ENCODE data around the gene MAMDC2.
"Not testable (repeated sequence)": the region's sequence is repeated elsewhere in the genome, so short reads cannot be mapped to it uniquely, and the experiment has no call there.

MAMDC2 gene

GRCh38 chr9:70143394-70144130, 99.9 kb downstream of the MAMDC2 start:
- no peak for DNase-seq

DNA sequence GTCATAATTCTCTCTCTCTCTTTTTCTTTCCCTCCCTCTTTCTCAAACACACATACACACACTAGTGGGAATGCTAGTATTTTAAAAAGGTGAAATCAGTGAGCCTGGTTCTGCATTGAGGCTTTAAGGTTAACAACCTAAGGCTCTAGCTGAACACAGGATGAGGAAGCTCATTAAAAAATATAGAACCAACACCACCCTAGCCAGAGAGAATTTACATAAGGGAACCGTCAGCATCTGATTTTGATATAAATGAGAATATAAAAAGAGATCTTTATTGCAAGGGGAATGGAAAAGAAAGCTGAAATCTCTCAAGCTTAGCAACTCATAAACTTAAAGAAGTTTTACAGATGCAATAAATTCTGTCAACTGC, 100.5 kb downstream of the MAMDC2 start:
- DNase-seq = no peak

DNA sequence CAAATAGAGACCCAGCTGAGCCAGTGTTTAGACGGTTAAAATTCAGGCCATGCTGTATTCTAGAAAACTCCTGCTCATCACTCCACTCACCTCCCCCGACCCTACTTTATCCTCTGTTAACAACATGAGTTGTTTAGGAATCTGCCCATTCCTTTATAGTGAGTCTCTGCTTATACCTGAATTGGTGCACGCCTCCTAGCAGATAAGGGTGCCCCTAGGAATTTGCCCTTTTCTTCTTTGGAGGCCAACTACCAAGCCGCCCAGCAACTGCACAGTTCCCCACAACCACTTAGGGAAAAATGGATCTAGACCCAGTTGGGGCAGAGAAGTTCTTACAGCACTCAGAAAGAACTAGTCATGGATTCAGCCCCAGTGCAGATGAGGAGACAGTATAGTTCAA, 102.3 kb downstream of the MAMDC2 start:
- DNase-seq = no peak

DNA sequence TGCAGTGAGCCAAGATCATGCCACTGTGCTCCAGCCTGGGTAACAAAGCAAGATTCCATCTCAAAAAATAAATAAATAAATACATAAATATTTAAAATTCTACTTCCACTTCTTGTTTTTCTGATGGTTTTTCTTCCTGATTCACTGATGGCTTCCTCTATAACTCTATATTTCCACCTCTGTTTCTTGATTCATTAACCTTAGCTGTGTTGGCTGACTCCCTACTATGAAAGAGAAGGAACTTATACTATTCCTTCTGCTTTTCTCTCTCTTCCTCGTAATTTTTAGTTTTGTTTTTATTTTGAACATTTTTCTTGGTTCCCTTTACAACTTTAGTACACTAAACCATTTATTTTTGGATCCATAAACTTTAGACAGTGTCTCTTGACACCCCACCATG, 103.5 kb downstream of the MAMDC2 start:
- no peak for DNase-seq

DNA sequence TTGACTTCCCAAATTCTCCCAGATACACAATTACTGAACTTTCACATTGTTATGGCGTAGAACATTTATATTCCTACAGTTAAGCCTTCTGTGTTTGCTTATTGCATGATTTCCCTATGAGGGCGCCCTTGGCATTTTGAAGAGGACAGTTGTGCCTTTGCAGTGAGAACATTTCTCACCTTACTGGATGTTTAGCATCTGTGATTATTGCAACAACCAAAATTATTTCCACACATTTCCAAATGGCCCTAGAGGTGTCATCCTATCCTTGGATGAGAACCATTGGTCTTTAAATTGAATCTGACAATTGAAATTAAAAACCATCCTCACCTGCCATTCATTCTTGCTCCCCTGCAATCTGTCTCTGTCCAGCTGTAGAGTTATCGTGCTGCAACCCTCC, 104.0 kb downstream of the MAMDC2 start:
- DNase-seq = no peak

DNA sequence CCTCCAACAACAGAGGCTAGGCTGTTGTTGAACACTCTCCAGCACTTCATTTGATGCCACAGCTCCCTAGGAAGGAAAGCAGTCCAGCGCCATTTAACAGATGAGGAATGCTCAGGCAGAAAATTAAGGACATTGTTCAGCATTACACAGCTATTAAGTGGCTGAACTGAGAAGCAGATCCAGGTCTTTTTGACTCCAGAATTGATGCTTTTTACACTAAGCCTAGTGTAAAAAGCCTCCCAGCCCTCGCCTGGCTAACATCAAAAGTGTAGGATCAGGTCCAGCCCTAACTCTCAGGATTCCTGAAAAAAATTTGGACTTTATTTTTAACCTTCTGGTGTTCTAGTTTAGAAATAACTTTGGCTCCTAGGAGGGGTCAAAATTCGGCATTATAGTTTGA, 108.7 kb downstream of the MAMDC2 start:
- DNase-seq = no peak

- no peak for DNase-seq
Measured at GRCh38 chr9:70156729-70157128, 113.1 kb downstream of the MAMDC2 start.

- no peak for DNase-seq
Measured at GRCh38 chr9:70159630-70160029, 116.0 kb downstream of the MAMDC2 start.

- no peak for DNase-seq
Measured at GRCh38 chr9:70160686-70161600, 117.3 kb downstream of the MAMDC2 start.

GRCh38 chr9:70165006-70165602, 121.5 kb downstream of the MAMDC2 start:
- DNase-seq = no peak

GRCh38 chr9:70168521-70168920, 124.9 kb downstream of the MAMDC2 start:
- no peak for DNase-seq

DNA sequence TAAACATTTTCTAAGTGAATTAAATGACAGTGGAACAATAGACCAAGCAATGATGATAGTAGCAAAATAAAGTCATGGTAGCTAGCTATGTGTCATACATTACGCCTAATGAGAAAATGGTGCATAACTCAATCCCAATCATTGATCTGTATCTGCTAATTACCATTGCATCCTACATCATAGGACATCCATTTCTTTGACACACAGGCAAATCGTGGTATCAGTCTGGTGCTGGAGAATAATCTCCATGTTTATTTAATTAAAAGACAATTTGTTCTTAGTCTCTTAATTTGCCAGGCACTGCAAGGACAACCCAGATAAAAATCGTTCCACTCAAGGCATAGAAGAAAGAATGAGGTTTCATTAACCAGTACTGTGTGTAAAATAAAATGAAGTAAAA, 125.6 kb downstream of the MAMDC2 start:
- no peak for DNase-seq

DNA sequence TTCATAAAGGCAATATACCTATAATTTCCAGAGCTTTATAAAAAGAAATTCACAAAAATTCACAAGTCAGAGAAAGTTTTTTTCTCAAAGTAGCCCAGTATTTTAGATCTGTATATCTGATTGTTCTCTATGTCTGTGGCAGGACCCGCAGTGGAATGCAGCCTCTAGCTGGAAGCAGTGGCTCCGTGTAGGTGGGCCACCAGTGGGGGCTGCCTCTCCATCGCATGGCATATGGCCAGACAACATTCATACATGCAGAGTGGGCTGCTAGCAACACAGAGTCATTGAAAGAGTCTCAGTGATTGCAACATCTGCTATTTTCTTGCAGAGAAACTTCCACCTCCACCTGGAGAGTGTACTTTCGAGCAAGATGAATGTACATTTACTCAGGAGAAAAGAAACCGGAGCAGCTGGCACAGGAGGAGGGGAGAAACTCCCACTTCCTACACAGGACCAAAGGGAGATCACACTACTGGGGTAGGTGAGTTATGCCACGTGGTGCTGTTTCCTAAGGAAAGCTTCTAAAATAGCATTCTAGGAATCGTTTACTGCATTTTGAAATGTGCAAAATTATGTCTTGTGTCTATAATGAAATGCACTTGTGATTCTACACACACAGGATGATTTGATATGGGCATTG, 126.6 kb downstream of the MAMDC2 start:
- no peak for DNase-seq

GRCh38 chr9:70172532-70172931, 128.9 kb downstream of the MAMDC2 start:
- no peak for DNase-seq

DNA sequence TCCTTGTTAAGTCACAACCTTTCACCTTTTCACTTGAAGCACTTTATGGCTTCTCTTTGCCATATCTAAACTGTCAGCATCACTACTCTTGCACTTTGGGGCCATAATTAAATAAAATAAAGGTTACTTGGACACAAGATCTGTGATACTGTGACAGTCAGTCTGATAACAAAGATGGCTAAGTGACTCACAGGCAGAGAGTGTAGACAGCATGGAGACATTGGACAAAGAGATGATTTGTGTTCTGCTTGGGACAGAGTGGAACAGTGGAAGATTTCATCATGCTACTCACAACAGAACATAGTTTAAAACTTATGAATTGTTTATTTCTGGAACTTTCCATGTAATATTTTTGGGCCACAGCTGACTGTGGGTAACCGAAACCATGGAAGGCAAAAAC, 133.5 kb downstream of the MAMDC2 start:
- DNase-seq = no peak

DNA sequence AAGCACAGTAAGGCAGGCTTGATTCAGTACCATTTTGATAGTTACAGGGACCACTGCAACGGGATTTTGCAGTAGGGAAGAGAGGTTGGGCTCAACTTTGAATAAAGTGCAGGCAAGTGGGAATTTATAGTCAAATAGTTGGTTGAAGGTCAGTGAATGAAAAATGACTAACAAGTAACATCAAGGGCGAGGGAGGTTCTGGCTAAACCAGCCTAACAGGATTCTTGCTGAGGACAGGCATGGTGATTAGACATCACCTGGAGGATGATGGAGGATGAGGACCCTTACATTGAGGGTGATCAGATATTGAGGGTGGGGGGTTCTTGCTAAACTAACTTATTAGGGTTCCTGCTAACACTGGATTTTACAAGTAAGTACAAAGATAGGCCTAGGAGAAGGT, 149.1 kb downstream of the MAMDC2 start:
- no peak for DNase-seq

GRCh38 chr9:70195456-70195855, 151.8 kb downstream of the MAMDC2 start:
- DNase-seq = no peak

GRCh38 chr9:70197216-70198044, 153.8 kb downstream of the MAMDC2 start:
- no peak for DNase-seq

DNA sequence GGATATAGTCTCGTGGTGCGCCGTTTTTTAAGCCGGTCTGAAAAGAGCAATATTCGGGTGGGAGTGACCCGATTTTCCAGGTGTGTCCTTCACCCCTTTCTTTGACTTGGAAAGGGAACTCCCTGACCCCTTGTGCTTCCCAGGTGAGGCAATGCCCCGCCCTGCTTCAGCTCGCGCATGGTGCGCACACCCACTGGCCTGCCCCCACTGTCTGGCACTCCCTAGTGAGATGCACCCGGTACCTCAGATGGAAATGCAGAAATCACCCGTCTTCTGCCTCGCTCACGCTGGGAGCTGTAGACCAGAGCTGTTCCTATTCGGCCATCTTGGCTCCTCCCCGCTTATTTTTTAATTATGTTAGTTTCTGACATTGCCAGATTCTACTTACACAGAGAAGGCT, 161.1 kb downstream of the MAMDC2 start:
- DNase-seq = not testable (repeated sequence)

GRCh38 chr9:70205366-70206020, 161.8 kb downstream of the MAMDC2 start:
- DNase-seq = no peak

DNA sequence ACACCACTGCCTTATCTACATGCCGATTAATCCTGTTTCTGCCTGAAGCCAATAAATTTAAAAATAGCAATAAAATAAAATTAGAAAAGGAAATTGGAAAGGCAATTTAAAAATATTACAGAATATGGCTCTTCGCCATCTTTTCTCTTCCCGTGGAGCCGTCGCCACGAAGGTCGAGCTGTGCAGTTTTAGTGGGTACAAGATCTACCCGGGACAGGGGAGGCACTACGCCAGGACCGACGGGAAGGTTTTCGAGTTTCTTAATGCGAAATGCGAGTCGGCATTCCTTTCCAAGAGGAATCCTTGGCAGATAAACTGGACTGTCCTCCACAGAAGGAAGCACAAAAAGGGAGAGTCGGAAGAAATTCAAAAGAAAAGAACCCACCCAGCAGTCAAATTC, 173.4 kb downstream of the MAMDC2 start:
- no peak for DNase-seq

GRCh38 chr9:70218767-70219166, 175.1 kb downstream of the MAMDC2 start:
- no peak for DNase-seq
